GM10266 (cell line): ENCODE data around the gene RHBG.
"Not testable (repeated sequence)": the region's sequence is repeated elsewhere in the genome, so short reads cannot be mapped to it uniquely, and the experiment has no call there.

Source experiments
- DNase-seq: peaks from one replicate; pipeline ENCODE4 v3.0.0; 2012; ENCODE audit errors: extremely low spot score
- TF ChIP-seq, protein P1 (sequence below): IDR thresholded peaks from 2 replicates; pipeline ENCODE4 v1.5.1; 2012; ENCODE audit warnings: mild to moderate bottlenecking, low read depth; ENCODE audit not compliant: control insufficient read depth, insufficient read depth; ENCODE audit errors: missing control alignments

The RHBG gene

DNA sequence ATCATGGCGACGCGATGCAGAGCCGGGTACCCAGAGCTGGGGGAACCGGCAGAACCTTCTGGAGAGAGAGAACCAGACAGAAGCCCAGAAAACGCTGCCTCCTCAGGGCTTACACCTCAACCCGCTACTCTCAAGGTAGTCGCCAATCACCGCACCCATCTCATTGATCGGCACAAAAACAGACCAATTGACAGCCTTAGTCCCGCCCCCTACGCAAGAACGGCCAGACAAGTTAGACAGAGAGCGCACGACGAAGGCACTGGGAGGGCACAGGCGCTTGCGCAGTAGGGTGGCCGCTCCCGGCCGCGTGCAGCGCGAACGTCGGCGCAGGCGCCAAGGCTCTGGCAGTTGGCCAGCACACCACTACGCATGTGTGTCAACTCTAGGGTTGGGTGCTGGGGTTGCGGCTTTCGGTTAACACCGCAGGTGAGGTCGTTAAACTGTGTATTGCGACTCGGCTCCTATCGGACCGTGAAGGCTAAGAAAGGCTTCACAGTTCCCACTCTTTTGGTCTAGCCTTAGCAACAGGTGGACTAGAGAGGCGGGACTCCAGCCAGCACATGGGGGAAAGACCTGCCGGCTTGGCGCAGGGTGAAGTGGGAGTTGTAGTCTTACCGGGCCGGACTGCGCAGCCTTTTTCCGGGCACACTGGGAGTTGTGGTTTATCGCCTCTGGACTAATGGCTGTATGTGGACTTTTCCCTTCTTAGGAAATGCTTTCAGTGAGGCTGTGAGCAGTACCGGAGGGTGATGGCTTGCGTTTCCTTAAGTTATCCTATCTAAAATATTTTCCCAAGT is 30.6 kb upstream of the RHBG start, which contains the start of the genes CCT3 and TSACC:
TSS of gene CCT3 (minus strand) at position 113 of the 797 bp plus-strand sequence. CDS start at position 5, 108 bp downstream.
TSS of gene TSACC (plus strand) at position 347 of the 797 bp plus-strand sequence. CDS start 1,232 bp downstream, outside the sequence.
- TF ChIP-seq, protein P1, sequence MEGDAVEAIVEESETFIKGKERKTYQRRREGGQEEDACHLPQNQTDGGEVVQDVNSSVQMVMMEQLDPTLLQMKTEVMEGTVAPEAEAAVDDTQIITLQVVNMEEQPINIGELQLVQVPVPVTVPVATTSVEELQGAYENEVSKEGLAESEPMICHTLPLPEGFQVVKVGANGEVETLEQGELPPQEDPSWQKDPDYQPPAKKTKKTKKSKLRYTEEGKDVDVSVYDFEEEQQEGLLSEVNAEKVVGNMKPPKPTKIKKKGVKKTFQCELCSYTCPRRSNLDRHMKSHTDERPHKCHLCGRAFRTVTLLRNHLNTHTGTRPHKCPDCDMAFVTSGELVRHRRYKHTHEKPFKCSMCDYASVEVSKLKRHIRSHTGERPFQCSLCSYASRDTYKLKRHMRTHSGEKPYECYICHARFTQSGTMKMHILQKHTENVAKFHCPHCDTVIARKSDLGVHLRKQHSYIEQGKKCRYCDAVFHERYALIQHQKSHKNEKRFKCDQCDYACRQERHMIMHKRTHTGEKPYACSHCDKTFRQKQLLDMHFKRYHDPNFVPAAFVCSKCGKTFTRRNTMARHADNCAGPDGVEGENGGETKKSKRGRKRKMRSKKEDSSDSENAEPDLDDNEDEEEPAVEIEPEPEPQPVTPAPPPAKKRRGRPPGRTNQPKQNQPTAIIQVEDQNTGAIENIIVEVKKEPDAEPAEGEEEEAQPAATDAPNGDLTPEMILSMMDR: no peak
- DNase-seq: peak; percentile 98

DNA sequence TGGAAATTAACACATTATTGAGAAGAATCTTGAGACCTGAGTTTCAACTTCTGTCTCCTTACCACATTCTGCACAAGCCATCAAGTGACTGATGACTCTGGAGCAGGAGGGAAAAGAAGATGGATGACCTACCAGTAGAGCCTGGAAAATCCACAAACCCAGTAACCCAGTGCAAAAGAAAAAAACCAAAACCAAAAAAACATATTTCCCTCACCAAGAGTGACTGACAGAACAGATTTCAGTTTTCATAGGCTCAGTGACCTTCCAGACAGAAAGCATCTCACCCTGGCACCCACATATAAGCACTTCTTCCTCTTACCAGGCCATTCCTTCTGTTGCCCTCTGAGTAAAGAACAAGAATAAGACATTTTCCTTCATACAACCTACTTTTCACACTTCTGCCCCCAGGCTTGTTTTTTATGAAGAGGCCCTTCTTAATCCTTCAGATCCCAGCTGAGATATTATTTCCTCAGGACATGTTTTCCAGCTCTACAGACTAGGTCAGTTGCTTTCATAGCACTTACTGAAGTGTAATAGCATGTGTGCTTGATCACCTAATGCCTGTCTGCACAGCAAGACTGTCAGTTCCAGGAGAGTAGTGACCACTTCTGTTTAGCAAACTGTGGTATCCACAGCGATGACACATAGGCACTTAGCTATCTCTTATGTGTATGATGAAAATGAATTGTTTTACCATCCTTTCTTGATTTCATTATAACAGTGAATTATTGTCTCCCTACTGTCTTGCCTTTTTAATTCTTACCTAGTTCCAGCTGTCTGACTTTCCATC is 26.6 kb upstream of the RHBG start:
- no peak for DNase-seq
- TF ChIP-seq, protein P1: no peak

DNA sequence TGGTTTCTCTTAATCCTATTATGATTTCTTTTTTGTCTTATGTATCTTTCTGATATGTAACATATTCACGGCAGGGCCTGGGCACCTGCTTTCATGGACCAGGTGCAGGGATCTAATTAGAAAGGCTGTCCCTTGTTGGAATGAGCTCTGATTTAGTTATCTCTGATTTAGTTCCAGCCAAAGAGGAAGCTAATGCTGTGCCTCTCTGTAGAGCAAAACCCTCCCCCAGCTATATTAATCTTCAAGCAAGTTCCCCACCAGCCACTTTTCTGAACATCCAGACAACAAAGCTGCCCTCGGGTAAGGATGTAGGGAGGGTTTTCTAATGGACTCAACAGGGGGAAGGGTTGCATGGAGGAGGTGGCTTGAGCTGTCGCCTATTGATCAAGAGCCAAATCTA is 24.6 kb upstream of the RHBG start:
- no peak for DNase-seq
- TF ChIP-seq, protein P1: no peak

DNA sequence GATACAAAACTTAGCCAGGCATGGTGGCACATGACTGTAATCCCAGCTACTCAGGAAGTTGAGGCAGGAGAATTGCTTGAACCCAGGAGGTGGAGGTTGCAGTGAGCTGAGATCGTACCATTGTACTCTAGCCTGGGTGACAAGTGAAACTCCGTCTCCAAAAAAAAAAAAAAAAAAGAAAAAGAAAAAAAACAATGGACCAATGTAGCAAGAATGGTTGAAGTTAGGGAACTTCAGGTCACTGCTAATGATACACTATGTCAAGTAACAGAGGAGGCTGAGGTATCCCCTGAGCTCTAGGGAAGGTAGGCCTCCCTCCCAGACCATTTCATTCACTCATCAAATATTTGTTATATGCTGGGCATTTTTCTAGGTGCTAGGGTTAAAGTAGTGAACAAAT is 23.0 kb upstream of the RHBG start:
- DNase-seq: not testable (repeated sequence)

DNA sequence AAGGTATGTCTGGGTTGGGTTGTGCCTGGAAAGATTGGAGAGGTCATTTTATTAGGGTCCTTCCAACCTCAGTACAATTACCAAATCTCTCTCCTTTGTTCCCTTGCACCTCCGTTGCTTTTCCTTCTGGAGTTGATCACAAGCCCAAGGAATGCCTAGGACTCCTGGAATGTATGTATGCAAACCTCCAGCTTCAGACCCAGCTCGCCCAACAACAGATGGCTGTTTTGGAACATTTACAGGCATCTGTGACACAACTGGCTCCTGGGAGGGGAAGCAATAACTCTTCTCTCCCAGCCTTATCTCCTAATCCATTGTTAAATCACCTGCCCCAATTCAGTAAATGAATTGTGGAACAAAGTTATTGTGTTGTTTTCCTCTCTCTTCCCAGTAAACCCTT is 22.4 kb upstream of the RHBG start:
- TF ChIP-seq, protein P1: no peak
- DNase-seq: no peak

DNA sequence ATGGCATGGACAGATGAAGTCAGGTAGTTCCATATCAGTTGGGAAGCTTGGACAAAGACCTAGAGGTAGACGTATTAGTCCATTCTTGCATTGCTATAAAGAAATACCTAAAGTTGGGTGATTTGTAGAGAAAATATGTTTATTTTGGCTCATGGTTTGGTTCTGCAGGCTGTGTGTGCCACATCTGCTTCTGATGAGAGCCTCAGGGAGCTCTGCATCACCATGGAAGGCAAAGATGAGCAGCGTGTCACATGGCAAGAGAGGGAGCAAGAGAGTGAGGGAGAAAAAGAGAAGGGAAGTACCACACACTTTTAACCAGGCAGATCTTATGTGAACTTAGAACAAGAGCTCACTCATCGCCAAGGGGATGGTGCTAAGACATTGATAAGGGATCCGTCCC is 21.7 kb upstream of the RHBG start:
- DNase-seq: no peak
- TF ChIP-seq, protein P1: no peak

DNA sequence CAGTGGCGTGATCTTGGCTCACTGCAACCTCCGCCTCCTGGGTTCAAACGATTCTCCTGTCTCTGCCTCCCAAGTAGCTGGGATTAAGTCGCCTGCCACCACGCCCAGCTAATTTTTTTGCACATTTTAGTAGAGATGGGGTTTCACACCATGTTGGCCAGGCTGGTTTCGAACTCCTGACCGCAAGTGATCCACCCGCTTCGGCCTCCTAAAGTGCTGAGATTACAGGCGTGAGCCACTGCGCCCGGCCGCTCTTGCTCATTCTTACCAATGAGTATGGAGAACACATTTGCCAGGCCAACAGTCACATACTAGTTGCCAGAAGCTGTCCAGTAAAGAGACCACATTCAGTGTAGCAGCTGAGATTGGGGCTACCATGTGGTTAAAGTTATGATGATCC is 16.5 kb upstream of the RHBG start:
- not testable (repeated sequence) for DNase-seq

DNA sequence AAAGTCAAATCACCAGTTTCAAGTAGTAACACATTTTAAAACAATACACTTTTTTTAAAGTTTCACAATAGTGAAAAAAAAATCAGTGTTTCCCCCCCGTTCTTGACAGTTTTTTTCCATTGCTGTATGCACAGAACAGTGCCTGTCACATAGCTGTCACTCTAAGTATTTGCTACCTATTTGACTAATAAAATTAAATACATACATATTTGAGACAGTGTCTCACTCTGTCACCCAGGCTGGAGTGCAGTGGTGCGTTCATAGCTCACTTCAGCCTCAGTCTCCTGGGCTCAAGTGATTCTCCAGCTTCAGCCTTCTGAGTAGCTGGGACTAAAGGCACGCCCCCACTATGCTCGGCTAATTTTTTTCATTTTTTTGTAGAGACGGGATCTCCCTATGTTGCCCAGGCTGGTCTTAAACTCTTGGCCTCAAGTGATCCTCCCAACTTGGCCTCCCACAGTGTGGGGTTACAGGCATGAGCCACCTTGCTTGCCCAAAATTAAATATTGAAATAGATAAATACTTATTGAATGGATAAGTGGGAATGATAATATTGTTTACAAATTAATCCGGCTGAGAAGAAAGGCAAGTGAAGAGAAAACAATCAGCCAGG is 12.6 kb upstream of the RHBG start:
- TF ChIP-seq, protein P1: no peak
- DNase-seq: no peak
